ENCODE data around the gene RPL27A. TPM values are rescaled to one million over a fixed set of nuclear protein-coding genes. Genes with fewer than 3 reads are reported as not detected.
A peak's percentile ranks its signal among the peaks of the same experiment; 100 is the strongest.

Gene RPL27A
- total and polyA plus RNA-seq, 3 donors from 2014 or later = 340 to 1,052 (median 586) TPM

DNA sequence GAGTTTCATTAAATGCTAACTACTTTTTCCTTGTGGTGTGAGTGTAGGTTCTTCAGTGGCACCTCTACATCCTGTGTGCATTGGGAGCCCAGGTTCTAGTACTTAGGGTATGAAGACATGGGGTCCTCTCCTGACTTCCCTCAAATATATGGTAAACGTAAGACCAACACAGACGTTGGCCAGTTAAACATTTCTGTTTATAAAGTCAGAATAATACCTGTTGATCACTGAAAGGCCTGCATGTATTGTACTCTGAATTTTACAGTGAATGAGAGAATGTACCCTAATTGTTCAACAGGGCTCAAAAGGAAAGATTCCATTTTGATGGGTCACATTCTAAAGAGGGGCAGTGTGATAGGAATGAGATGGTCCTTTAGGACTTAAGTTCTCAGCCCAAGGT is 3.2 kb downstream of the RPL27A start:
- no peak overlapping the region for H3K4me3 ChIP-seq
- H3K36me3 ChIP-seq (ENCODE audit: low read depth, missing control alignments) = no peaks in the 10 kb centered on the region
- peaks cover 15% of the 10 kb centered on the region for H3K4me1 ChIP-seq
- 71 to 74% methylated on average over 2 of the region's 2 CpGs for WGBS, 2 donors
- H3K27me3 ChIP-seq = no peaks in the 10 kb centered on the region
- DNase-seq = no peak
- intact Hi-C loops (cut with DNase I; ENCODE audit: low total_unique reads) = loop anchor here (10.0 kb wide), 1 partner anchor 279 kb away; the partner anchor contains the start of gene TMEM9B
- no peaks in the 10 kb centered on the region for H3K9me3 ChIP-seq
- no peak overlapping the region for H3K27ac ChIP-seq
- TF ChIP-seq POLR2A (IDR thresholded peaks at IDR 0.05) (no peak), CTCF (IDR thresholded peaks at IDR 0.05) (no peak)

- H3K27me3 ChIP-seq = no peaks in the 10 kb centered on the region
- no peak overlapping the region for H3K27ac ChIP-seq
- DNase-seq = no peak
Observed at GRCh38 chr11:8686325-8686724, 3.7 kb downstream of the RPL27A start.

DNA sequence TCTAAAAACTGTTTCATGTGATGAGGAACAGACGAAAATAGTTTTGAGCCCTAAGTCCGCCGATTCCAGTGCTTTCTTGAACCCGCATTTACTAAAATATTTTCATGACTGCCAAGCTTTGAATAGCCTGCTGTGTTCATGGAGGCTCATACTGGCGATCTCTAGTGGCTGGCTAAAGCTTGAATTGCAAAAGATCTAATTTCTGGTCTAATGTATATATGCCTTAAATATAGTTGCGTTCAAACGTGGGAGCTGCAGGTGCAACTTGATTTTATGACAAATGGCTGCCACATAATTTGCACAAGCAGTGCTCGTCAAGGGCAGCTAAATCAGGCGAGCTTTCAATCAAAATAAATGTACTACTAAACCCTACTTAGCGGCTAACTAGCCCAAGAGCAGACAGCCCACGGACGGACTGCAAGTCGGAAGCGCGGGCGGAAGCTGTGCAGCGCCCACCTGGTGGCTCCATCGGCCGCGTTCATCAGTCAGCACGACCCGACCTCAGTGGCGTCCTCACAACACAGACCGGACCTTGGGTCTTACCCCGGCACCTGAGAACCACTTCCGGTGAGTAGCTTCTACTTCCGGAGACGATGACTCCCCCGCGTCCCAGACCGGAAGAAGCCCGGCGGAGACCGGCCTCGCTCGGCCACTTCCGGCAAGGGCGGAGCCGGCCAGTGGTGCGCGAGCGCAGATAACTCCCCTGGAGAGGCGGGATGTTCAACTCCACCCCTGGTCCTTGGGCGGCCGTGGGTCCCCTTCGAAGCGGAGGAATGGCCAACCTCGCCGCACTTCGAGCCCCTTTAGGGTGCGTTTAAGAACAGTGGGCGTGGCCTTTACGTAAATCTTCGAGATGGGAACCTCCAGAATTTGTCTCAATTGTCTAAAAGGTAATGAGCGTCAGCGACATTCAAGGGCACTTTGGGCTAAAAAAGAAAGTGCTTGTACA is 6.1 kb downstream of the RPL27A start:
- peak overlapping the region; percentile 66 to 78 for H3K27ac ChIP-seq
- WGBS, 2 donors = 2 to 3% methylated on average over 33 to 39 of the region's 56 CpGs
- no peaks in the 10 kb centered on the region for H3K9me3 ChIP-seq
- peaks cover 13% of the 10 kb centered on the region for H3K4me1 ChIP-seq
- TF ChIP-seq POLR2A (IDR thresholded peaks at IDR 0.05) (no peak), CTCF (IDR thresholded peaks at IDR 0.05) (peak in 1 of 3 experiments; percentile 38)
- H3K36me3 ChIP-seq (ENCODE audit: low read depth, missing control alignments) = no peaks in the 10 kb centered on the region
- DNase-seq = peak; percentile 95
- H3K27me3 ChIP-seq = no peaks in the 10 kb centered on the region
- intact Hi-C loops (cut with DNase I; ENCODE audit: low total_unique reads) = loop anchor here (10.0 kb wide), 1 partner anchor 276 kb away; the partner anchor contains the start of gene TMEM9B
- H3K4me3 ChIP-seq = peak overlapping the region; percentile 52 to 66

More at GRCh38 chr11:8686325-8686724, 3.7 kb downstream of the RPL27A start:
- Histone ChIP-seq H3K36me3 (ENCODE audit: low read depth, missing control alignments) (no peaks in the 10 kb centered on the region), H3K9me3 (no peaks in the 10 kb centered on the region), H3K4me3 (no peak overlapping the region), H3K4me1 (peaks cover 15% of the 10 kb centered on the region)
- intact Hi-C loops (cut with DNase I; ENCODE audit: low total_unique reads) = loop anchor here (10.0 kb wide), 1 partner anchor 278 kb away; the partner anchor contains the start of gene TMEM9B
- TF ChIP-seq CTCF (IDR thresholded peaks at IDR 0.05) (no peak), POLR2A (IDR thresholded peaks at IDR 0.05) (no peak)
- 82 to 87% methylated on average over 7 of the region's 7 CpGs for WGBS, 2 donors

DNA sequence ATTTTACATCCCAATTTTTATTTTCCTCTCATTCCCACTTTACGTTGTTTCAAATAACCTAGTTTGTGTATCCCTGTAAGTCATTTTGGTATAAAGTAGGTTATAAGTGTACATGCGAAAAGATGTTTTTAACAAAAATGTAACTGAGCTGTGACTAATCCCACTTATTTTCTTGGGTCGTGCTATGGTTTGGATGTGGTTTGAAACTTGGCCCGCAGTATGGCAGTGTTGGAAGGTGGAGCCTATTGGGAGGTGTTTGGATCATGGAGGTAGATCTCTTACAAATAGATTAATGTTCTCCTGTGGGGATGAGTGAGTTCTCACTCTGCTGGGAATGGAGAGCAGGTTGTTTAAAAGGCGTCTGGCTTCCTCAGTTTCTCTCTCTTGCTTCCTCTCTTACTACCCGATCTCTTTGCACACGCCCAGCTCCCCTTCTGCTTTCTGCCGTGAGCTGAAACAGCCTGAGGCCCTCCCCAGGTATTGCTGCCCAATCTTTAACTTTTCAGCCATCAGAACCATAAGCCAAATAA is 7.2 kb downstream of the RPL27A start:
- H3K27ac ChIP-seq = no peak overlapping the region
- intact Hi-C loops (cut with DNase I; ENCODE audit: low total_unique reads) = loop anchor here (10.0 kb wide), 1 partner anchor 275 kb away; the partner anchor contains the start of gene TMEM9B

More for the DNA sequence above, 7.2 kb downstream of the RPL27A start:
- no peaks in the 10 kb centered on the region for H3K27me3 ChIP-seq
- TF ChIP-seq POLR2A (IDR thresholded peaks at IDR 0.05) = no peak
- no peak for TF ChIP-seq CTCF (IDR thresholded peaks at IDR 0.05)
- no peaks in the 10 kb centered on the region for H3K36me3 ChIP-seq (ENCODE audit: low read depth, missing control alignments)
- 61 to 66% methylated on average over 8 of the region's 8 CpGs for WGBS, 2 donors
- H3K4me3 ChIP-seq = no peak overlapping the region
- peaks cover 7% of the 10 kb centered on the region for H3K4me1 ChIP-seq
- no peaks in the 10 kb centered on the region for H3K9me3 ChIP-seq
- no peak for DNase-seq

All from testis (tissue), 3 donors.